ENCODE results near the gene WDR20. TPM values are rescaled to one million over a fixed set of nuclear protein-coding genes. Genes with fewer than 3 reads are reported as not detected.
A peak's percentile ranks its signal among the peaks of the same experiment; 100 is the strongest.

Gene WDR20
- 10 to 100 TPM; 40.1 to 41.2 TPM for total RNA-seq
- polyA plus RNA-seq (2013, experiment 1 of 2) = 18.7 TPM
- 21.3 TPM for polyA plus RNA-seq (2013, experiment 2 of 2)
- total RNA-seq = 23.1 to 68.3 (median 46.5) reads per million in 172 experiments

GRCh38 chr14:102139286-102140026 lies at the start of gene WDR20:
WDR20 (plus strand) TSS chr14:102139897; CDS start chr14:102139924, 27 bp downstream.
- intact Hi-C loops (cut with DNase I, micrococcal nuclease) = loop anchor here (1.0 to 5.0 kb wide), 10 partner anchors 53 to 453 kb away; partner anchors contain the start of genes HSP90AA1 (in 2 of the 2), ANKRD9 (in 1 of the 2), CINP (in 1 of the 2) and DYNC1H1 (in 1 of the 2)
- DNase-seq (peak; percentile 99 to 100 (median 99)), ATAC-seq (ENCODE audit: poor library complexity) (peak; percentile 94)
- ChIA-PET POLR2A (interaction anchor here (0.7 to 2.6 kb wide), 3 partner anchors 43 to 177 kb away, joined by 3 to 12 read pairs (median 3); partner anchors contain the start of gene HSP90AA1), CTCF (interaction anchor here (1.1 to 1.8 kb wide), 2 partner anchors 174 to 175 kb away, joined by 3 to 6 read pairs; no protein-coding TSS in a partner anchor)
- Histone ChIP-seq H3K4me3 (ENCODE audit: low read length) (peak within 1 kb of the TSS; percentile 96), H3K36me3 (ENCODE audit: insufficient read depth, low read length) (peaks cover 3% of the 10 kb centered on the region), H3K9me3 (ENCODE audit: control insufficient read depth in 1 of 2, insufficient read depth in 1 of 2, low read length in 2 of 2) (no peaks in the 10 kb centered on the region), H3K27me3 (ENCODE audit: control insufficient read depth in 1 of 2, insufficient read depth in 2 of 2, low read length in 2 of 2) (no peaks in the 10 kb centered on the region), H3K4me1 (ENCODE audit: insufficient read depth, low read length) (peaks cover 16% of the 10 kb centered on the region), H3K27ac (ENCODE audit: low read depth in 1 of 2, low read length in 2 of 2) (peak within 1 kb of the TSS; percentile 77 to 88)
- peaks cover 18% of the 10 kb centered on the region for H3K36me3 Mint-ChIP-seq (ENCODE audit: low read depth)
- peak within 1 kb of the TSS; percentile 100 for H3K4me3 Mint-ChIP-seq
- no peak for TF ChIP-seq CTCF (IDR thresholded peaks at IDR 0.05)
- peaks cover 30% of the 10 kb centered on the region for H3K4me1 Mint-ChIP-seq (ENCODE audit: low read depth)
- H3K27me3 Mint-ChIP-seq = no peaks in the 10 kb centered on the region
- H3K27ac Mint-ChIP-seq = peak within 1 kb of the TSS; percentile 99
- no peaks in the 10 kb centered on the region for H3K9me3 Mint-ChIP-seq

- H3K36me3 ChIP-seq (ENCODE audit: insufficient read depth, low read length) = peaks cover 1% of the 10 kb centered on the region
- peaks cover 31% of the 10 kb centered on the region for H3K4me1 Mint-ChIP-seq (ENCODE audit: low read depth)
- H3K36me3 Mint-ChIP-seq (ENCODE audit: low read depth) = peaks cover 11% of the 10 kb centered on the region
- ATAC-seq (ENCODE audit: poor library complexity) (no peak), DNase-seq (no peak)
- POLR2A ChIA-PET = no interaction called here
- H3K27ac ChIP-seq (ENCODE audit: low read depth in 1 of 2, low read length in 2 of 2) = no peak overlapping the region
- H3K9me3 ChIP-seq (ENCODE audit: control insufficient read depth in 1 of 2, insufficient read depth in 1 of 2, low read length in 2 of 2) = no peaks in the 10 kb centered on the region
- no peak for TF ChIP-seq CTCF (IDR thresholded peaks at IDR 0.05)
- no peaks in the 10 kb centered on the region for H3K27me3 ChIP-seq (ENCODE audit: control insufficient read depth in 1 of 2, insufficient read depth in 2 of 2, low read length in 2 of 2)
- no peaks in the 10 kb centered on the region for H3K27me3 Mint-ChIP-seq
- no peak overlapping the region for H3K4me3 ChIP-seq (ENCODE audit: low read length)
- H3K4me1 ChIP-seq (ENCODE audit: insufficient read depth, low read length) = peaks cover 25% of the 10 kb centered on the region
- H3K4me3 Mint-ChIP-seq = peak overlapping the region; percentile 78
- H3K9me3 Mint-ChIP-seq = no peaks in the 10 kb centered on the region
- CTCF ChIA-PET = no interaction called here
- H3K27ac Mint-ChIP-seq = peak overlapping the region; percentile 82
- intact Hi-C loops (cut with DNase I, micrococcal nuclease) = no loop called here
These were observed 49.0 kb upstream of the WDR20 start for GRCh38 chr14:102090713-102091112.

GRCh38 chr14:102092806-102093205 lies 46.9 kb upstream of the WDR20 start:
- POLR2A ChIA-PET = interaction anchor here (1.2 kb wide), 1 partner anchor 127 kb away, joined by 3 read pairs; no protein-coding TSS in a partner anchor
- Mint-ChIP-seq H3K36me3 (ENCODE audit: low read depth) (peaks cover 4% of the 10 kb centered on the region), H3K4me3 (no peak overlapping the region), H3K27me3 (no peaks in the 10 kb centered on the region), H3K9me3 (no peaks in the 10 kb centered on the region), H3K4me1 (ENCODE audit: low read depth) (peaks cover 24% of the 10 kb centered on the region), H3K27ac (no peak overlapping the region)
- no peak overlapping the region for H3K27ac ChIP-seq (ENCODE audit: low read depth in 1 of 2, low read length in 2 of 2)
- ATAC-seq (ENCODE audit: poor library complexity) (no peak), DNase-seq (no peak)
- peaks cover 21% of the 10 kb centered on the region for H3K4me1 ChIP-seq (ENCODE audit: insufficient read depth, low read length)
- H3K27me3 ChIP-seq (ENCODE audit: control insufficient read depth in 1 of 2, insufficient read depth in 2 of 2, low read length in 2 of 2) = no peaks in the 10 kb centered on the region
- TF ChIP-seq CTCF (IDR thresholded peaks at IDR 0.05) = no peak
- CTCF ChIA-PET = no interaction called here
- intact Hi-C loops (cut with DNase I, micrococcal nuclease) = no loop called here
- H3K9me3 ChIP-seq (ENCODE audit: control insufficient read depth in 1 of 2, insufficient read depth in 1 of 2, low read length in 2 of 2) = no peaks in the 10 kb centered on the region
- H3K36me3 ChIP-seq (ENCODE audit: insufficient read depth, low read length) = no peaks in the 10 kb centered on the region
- H3K4me3 ChIP-seq (ENCODE audit: low read length) = no peak overlapping the region

Measured in CD4-positive, alpha-beta T cell (primary cell).